Liver (tissue), 3 donors: ENCODE measurements around the gene DTNB.

ENCODE experiments used
- ATF3 ChIP-seq: IDR thresholded peaks from 2 replicates; pipeline ENCODE4 v1.6.1; 2016; ENCODE audit warnings: antibody characterized with exemption
- CTCF ChIP-seq: fragments of 150-350 bp; IDR thresholded peaks from 2 replicates; pipeline ENCODE4 v1.5.1; 2017; ENCODE audit warnings: improper control_type of control experiment, low read depth, low read length; ENCODE audit not compliant: missing input control
- GABPA ChIP-seq, 2 donors: IDR thresholded peaks in 1 of 2; conservative IDR thresholded peaks in 1 of 2; 2 replicates each; pipeline ENCODE4 v1.6.1; 2016; ENCODE audit warnings: antibody characterized with exemption in 2 of 2, mild to moderate bottlenecking in 1 of 2, moderate library complexity in 1 of 2
- RAD21 ChIP-seq, 2 donors: IDR thresholded peaks; 2 replicates each; pipeline ENCODE4 v1.6.1; 2016; ENCODE audit warnings: antibody characterized with exemption in 2 of 2, mild to moderate bottlenecking in 2 of 2
- SP1 ChIP-seq: IDR thresholded peaks from 2 replicates; pipeline ENCODE4 v1.6.1; 2018; ENCODE audit warnings: antibody characterized with exemption, mild to moderate bottlenecking
- ZBTB33 ChIP-seq: IDR thresholded peaks from 2 replicates; pipeline ENCODE4 v1.6.1; 2016; ENCODE audit warnings: antibody characterized with exemption
- donor health status: healthy.
- donor health status: healthy.

- no peak for TF ChIP-seq ZBTB33
- TF ChIP-seq CTCF = no peak
- TF ChIP-seq SP1 = no peak
- no peak for TF ChIP-seq RAD21 (IDR thresholded peaks at IDR 0.05)
- no peak for TF ChIP-seq ATF3
- no peak for TF ChIP-seq GABPA (IDR thresholded peaks at IDR 0.05 in 1 of 2, conservative IDR thresholded peaks at IDR 0.05 in 1 of 2)
Observed at GRCh38 chr2:25374411-25374810, 299.0 kb downstream of the DTNB start.
